Lung microvascular endothelial cell (primary cell): ENCODE results near the gene EIF4A2. TPM values are rescaled to one million over a fixed set of nuclear protein-coding genes. Genes with fewer than 3 reads are reported as not detected.

Experiments
- DNase-seq, 2 donors: peaks; one replicate each; pipeline versions ENCODE4 v3.0.0 to v3.0.0-alpha.2; 2010; ENCODE audit warnings: low read depth in 2 of 2
- total RNA-seq: library from RNA; depleted of rRNA; stranded (reverse); fragments of >200 nt; gene quantifications from 2 replicates; pipeline ENCODE4 v1.2.1, GENCODE V29; 2014

Gene EIF4A2
- total RNA-seq, result 379 and 608 TPM in 2 replicates

DNA sequence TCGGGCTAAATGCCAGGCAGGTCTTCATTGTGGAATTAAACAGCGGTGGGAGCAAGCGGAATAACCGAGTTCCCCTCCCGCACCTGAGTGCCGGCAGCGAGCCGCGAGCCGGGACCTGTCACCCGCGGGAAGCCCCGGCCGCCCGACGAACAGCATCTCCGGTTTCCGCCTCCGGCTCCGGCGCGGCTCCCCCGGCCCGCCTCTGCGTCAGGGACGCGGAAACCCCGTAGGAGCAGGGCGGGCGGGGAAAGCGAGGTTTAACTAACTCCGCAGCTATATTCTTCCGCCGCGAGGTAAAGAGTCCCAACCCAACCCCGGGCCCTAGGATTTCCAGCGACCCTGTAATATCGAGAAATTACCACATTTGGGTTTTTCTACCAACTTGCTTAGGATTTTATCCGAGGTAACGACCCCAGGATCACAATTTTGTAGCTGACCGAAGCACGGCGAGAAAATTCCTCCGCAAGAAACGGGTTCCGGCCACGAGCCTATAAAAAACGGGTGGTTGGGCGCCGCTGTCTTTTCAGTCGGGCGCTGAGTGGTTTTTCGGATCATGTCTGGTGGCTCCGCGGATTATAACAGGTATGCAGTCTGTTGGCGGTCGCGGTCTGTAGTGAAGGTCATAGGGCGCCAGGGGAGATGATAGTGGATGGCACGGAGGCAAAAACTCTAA, at the start of gene EIF4A2:
EIF4A2 (plus strand) TSS at position 520 of the 673 bp plus-strand sequence; CDS start at position 554, 34 bp downstream.
- peak; percentile 93 to 95 for DNase-seq

DNA sequence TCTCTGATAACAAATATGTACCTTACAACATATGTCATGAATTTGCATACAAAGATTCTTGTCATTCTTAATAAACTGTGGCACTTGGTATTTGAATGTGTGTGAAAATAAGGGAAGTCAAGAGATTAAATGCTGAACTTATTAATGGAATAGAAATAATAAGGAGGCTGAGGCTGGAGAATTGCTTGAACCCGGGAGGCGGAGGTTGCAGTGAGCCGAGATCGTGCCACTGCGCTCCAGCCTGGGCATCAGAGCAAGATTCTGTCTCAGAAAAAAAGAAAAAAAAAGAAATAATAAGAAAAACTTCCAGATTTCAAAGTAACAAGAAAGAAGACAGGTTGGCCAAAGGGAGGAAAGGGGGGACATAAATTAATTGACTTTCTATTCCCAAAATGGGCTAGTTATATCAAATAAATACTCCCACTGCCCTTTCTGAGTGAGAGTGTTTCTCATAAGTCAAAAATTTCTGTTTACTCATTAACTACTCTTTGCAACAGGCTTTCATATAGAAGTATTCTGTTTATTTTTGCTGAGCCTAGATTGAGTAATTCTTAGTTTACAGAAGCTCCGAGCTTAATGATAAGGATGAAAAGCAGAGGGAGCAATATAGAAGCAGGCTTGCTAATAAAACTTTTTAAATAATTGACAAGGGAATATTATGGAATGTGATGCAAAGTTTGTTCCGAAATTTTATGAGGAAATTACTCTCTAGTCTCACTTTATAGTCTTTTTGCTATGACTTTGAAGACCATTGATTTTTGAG, 40.6 kb upstream of the EIF4A2 start:
- DNase-seq, result no peak

DNA sequence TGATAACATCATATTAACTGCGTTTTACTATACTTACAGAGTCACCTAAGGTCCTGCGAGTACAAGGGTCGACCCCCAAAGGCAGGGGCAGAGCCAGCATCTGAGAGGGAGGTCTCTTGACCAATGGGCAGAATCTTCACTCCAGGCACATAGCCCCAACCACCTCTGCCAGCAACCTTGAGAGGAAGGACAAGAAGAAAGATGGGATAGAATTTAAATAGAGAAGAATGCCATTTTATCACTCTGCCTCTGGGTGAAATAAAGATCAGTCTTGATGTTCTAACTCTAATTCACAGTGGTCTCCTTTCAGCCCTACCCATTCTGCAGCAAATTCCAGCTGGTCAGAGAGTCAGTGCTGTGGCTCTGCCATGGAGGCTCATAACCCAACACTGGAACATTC, 39.7 kb upstream of the EIF4A2 start:
- DNase-seq, result no peak

DNA sequence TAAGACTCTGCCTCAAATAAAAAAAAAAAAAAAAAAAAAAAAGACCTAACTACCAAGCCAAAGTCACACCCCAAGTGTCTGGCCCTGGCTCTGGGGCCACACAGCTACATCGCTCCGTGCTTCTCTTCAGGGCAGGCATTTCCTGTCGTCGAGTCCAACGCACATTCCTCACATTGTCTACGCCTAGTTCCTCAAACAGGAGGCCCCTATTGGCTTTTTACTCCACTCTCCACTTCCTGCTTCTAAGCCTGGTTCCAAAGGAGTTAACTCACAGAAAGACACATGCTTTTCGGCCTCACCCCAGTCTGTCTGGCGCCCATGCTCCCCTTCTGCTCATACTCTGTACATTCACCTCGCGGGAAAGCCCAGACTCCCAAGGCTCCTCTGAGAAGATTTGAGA, 37.4 kb upstream of the EIF4A2 start:
- peak; percentile 61 to 78 for DNase-seq

DNA sequence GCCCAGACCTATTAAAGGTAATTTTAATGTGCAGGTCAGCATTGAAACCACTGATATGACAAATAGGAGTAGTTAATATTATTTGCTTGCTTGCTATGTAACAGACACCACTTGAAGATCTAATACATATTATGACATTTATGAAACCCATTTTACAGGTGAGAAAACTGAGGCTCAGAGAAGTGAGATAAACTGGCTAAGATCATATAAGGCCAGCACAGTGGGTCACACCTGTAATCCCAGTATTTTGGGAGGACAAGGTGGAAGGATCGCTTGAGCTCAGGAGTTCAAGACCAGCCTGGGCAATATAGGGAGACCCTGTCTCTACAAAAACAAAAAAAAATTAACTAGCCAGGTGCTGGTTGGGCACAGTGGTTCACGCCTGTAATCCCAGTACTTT, 33.1 kb upstream of the EIF4A2 start:
- no peak for DNase-seq

DNA sequence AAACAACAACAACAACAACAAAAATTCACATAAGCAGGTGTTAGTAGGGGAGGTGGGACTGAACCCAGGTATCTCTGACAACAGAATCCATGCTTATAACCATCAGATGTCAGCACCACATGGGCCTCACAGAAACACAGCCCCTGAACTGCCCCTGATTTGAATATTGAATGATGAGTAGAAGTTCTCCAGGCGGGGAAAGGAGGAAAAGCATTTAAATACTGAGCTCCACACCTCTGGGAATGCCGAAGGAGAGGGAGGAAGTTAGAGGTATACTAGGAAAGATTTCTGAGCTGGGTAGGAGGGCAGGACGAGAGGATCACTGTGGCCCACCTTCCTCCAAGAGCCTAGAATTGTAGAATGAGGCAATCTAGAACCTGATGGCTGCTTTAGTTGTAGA, 31.9 kb upstream of the EIF4A2 start:
- no peak for DNase-seq

DNA sequence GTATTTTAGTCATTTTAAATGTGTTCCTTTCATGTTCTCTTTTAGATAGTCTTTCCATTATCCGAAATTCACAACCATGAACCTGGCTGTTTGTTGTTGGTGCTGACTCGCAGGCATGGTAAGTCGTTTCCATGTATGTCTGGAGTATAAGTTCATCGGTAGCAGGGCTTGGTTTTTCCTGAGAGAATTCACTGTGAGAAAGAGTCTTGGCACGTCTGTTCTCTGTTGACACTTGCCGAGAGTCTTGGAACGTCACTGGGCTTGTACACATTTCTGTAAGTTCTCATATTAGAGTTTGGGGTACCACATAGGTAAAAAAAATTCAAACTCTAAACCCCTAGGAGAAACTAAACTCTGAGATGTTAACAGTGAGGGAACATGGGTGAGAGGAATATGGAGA, 29.4 kb upstream of the EIF4A2 start:
- DNase-seq, result no peak

DNA sequence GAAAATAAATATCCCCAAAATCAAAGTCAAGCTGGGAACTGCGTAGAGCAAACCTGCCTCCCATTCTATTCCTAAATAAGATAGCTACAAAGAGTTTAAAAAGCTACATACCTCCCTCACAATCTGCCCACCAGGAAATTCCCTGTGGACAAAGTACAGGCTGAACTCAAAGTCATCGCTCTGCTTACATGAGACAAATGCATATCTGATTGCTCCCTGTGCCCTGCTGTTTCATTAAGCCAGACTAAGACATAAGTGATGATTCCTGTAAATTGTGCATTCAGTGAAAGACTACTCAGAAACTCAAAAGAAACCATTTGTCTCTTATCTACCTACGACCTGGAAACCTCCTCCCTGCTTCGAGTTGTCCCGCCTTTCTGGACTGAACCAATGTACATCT, 28.5 kb upstream of the EIF4A2 start:
- DNase-seq, result no peak

DNA sequence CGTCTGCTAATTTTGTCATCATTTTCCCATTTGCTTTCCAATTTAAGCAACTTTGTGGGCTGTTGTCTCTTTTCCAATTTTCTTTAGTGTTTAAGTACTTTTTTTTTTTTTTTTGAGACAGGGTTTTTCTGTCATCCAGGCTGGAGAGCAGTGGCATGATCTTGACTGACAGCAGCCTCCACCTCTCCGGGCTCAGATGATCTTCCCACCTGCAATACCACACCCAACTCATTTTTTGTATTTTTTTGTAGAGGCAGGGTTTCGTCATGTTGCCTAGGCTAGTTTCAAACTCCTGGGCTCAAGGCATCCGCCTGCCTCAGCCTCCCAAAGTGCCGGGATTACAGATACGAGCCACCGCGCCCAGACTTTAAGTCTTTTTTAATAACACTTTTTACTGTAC, 26.2 kb upstream of the EIF4A2 start:
- DNase-seq, result no peak

DNA sequence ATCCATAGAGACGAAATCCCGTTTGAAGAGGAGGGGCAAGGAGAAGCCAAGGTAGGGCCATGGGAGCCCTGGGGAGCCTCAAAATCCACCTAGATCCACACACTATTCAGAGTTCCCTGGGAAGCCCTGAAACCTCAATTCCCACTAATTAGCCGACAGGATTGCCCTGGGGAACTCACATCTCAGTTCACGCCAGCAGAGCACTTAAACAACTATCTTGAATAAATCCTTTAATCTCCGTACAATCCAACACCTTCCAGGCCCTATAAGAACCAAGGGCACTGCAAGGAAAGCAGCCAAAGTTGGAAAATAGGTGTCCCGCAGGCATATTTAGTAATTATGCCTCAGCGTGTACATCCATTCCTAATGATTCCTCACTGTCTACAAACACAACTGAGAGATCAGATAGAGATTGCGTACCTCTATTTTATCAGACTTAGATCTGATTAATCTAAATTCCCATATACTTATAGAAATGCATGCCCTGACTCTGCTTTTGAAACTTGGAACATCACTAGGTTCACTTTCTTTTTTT, 25.6 kb upstream of the EIF4A2 start:
- no peak for DNase-seq

DNA sequence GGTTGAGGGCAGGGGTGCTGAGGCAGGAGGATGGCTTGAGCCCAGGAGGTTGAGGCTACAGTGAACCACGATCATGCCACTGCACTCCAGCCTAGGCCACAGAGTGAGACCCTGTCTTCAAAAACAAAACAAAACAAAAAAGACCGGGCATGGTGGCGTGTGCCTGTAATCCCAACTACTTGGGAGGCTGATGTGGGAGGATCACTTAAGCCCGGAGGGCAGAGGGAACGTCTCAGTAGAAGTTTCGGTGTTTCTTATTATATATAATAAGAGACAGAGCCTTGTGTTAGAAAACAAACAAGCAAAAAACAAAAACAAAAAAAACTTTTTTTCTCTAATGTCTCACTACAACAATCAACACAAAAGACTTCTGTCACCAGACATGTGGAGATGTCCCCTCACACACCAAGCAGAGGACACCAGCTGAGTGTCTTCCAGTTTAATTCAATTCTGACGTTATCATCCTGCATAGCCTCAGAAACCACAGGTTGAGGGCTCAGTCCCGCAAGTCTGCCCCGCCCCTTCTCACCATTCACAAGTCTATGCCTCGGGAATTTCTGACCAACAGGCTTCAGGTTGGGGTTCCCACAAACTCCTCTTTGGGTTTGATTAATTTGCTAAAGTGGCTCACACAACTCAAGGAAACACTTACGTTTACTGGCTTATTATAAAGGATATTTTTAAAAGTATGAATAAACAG, 24.0 kb upstream of the EIF4A2 start:
- DNase-seq, result no peak

DNA sequence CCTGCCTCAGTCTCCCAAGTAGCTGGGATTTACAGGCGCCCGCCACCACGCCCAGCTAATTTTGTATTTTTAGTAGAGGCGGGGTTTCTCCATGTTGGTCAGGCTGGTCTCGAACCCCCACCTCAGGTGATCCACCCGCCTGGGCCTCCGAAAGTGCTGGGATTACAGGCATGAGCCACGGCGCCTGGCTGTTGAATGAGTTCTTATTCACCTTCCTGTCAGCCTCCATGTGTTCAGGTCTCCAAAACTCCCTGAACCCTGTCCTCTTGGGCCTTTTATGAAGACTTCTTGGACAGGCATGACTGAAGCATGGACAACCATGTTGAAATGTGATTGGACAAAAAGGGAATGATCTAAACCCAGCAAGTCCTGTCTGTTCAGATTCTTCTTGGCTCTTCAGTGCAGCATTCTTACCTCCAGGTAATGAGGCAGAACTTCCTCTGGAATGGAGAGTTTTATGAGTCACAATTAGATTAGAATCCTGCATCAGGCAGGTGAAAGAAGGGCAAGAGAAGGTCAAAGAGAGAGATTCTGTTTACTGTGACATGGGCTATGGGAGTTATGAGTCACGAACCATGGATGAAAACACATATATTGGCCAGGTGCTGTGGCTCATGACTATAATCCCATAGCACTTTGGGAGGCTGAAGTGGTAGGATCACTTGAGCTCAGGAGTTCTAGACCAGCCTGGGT, 23.1 kb upstream of the EIF4A2 start:
- DNase-seq, result peak in 1 of 2 donors; percentile 27

DNA sequence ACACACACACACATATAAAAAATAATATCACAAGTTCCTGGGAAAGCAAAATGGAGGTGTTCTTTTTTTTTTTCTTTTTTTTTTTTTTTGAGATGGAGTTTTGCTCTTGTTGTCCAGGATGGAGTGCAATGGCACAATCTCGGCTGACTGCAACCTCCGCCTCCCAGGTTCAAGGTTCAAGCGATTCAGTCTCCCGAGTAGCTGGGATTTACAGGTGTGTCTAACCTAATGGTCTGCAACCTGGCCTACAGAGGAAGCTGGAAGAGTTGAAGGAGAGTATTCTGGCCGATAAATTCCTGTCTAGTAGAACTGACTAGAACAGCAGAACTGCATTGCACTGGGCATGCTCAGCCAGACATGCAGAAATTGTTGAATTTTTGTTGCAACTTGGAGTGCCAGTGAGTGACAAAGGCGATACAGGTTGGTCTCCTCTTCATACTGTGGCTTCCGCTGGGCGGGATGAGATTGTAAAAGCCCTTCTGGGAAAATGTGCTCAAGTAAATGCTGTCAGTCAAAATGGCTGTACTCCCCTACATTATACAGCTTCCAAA, 22.4 kb upstream of the EIF4A2 start:
- DNase-seq, result no peak

DNA sequence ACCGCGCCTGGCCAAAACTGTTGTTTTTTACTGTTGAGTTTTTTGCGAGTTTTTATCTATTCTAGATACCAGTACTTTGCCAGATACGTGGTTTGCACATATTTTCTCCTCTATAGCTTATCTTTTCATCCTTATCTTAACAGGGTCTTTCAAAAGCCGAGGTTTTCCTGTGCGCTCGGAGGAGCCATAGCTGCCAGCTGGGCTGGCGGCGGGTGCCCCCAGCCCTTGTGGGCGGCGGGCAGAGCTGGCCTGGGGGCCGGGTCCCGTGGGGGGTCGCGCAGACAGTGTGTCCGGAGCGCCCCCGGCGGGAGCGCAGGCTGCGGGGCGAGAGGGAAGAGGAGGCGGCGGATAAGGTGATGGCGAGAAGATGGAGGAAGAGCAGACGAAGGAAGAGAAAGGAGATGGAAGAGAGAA, 11.1 kb upstream of the EIF4A2 start:
- DNase-seq, result no peak

DNA sequence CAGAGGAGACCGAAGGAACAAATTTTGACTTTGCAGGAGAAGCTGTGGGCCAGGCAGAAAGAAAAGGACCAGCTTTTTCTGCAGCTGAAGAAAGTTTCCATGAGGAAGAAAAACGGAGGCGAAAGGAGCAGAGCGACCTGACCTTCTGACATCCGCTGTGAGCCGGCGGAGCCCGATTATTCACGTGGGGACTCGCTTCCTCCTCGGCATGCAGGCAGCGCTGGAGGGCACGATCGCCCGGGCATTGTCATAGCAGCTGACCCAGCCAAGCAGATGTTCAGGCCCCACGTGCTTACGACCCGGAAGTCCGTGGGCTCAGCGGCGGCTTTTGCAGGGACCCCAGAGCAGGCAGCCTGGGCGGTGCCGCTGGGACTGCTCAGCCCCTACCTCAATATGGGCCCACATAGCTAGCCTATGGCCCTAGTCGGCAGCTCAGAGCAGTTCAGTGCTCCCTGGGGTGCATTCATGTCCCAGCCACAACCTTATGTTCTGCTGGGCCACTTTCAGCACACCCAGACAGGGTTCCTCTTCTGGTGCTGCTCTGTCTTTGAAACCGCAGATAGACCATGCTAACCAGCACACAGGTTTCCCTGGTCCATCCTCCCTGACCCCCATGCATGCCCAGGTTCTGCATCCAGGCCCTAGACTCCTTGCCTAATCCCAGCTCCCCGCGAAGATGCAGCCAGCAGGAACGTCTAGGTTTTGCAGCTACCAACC, 10.5 kb upstream of the EIF4A2 start:
- peak; percentile 58 to 63 for DNase-seq

DNA sequence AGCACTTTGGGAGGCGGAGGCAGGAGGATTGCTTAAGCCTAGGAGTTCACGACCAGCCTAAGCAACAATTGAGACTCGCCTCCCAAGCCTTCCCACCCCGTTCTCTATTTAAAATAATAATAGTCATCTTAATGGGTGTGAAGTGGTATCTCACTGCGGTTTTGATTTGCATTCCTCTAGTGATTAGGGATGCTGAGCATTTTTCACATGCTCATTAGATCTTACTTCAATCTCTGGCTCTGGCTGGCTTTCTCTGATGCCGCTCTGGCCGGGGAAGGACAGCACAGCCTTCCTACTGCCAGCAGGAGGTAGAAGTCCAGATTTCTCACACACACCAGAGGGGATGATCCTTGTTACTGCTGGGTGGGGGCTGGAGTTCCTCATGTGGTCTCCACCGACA, 7.4 kb upstream of the EIF4A2 start:
- no peak for DNase-seq

DNA sequence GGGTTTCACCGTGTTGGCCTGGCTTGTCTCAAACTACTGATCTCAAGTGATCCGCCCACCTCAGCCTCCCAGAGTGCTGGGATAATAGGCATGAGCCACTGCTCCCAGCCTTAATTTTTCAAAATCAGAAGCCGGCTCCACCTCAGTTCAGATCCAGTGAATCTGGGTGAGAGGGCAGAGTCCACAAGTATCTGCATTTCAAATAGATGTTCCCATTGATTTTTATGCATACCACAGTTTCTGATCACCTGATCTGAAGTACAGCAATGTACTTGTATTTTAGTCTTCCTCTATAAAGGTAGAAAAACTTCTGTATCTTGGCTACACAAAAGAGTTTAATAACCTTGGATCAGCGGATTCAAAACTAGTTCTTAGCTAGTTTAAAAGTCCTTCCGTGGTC, 4.2 kb upstream of the EIF4A2 start:
- DNase-seq, result no peak

DNA sequence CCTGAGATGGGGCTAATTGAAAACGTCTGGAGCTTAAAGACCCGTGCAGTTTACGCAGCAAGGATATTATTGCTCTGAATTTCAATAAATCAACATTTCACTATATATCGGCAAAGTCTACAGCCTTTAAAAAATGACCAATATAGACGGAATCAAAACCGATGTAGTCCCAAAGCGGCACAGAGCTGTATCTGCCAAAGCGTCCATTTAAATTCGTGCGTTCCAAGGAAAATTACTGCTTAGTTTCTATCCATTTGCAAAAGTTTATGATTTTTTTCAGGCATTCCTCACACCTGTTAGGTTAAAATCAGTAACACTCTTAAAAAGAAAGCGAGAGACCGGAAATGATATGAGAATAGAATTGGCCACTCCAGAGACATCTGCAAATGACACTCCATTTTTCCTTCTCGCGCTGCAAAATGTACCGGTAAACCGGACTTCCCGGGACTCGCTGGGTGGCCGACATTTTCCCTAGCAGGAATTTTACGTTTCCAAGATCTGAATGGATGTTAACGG, 777 bp upstream of the EIF4A2 start:
- DNase-seq, result no peak

DNA sequence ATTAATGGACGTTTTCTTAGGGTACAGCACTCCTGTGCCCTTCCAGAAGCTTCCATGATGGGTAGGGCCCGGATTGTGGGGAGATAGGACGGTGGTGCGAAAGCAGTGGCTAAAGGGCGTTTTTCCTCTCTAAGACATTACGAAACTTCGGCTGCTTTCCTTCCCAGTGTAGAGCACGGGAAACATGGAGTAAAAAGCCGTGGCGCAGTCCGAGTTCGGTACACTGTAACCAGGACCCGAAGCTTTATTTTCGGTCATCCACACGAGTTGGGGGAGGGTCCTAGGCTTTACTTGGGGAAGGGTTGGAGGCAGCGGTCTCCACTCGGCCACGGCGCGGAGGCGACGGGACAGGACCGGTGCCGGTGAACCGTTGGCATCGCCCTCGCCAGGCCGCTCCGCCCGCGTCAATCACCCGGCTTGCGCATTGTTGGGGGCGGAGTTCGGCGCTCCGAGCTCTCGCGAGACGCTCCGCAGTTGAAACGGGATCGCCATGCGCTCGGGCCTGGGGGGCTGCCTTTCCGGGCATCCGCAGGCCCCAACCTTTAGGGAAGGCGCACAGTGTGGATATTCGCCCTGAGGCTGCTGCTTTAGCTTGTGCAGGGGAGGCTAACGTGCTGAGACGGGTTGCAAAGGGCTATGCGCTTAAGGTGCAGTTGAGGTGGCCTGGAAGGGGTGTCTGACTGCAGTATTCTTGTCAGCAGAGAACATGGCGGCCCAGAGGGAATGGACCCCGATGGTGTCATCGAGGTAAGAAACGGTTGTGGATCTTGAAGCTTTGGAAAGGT, 546 bp downstream of the EIF4A2 start:
- peak; percentile 87 to 91 for DNase-seq
